ENCODE results near the gene WNK2.
"Not testable (repeated sequence)": the region's sequence is repeated elsewhere in the genome, so short reads cannot be mapped to it uniquely, and the experiment has no call there.

Gene WNK2

GRCh38 chr9:93332317-93332716 is 148.4 kb downstream of the WNK2 start:
- Histone ChIP-seq H4K91ac (ENCODE audit: low read depth, low read length, poor library complexity) (no peak overlapping the region), H2BK5ac (ENCODE audit: low read length) (no peak overlapping the region), H3K4me1 (ENCODE audit: control insufficient read depth in 2 of 2, insufficient read depth in 1 of 2, low read depth in 1 of 2, low read length in 2 of 2) (no peaks in the 10 kb centered on the region), H2BK120ac (ENCODE audit: low read depth, low read length) (no peak overlapping the region), H3K36me3 (replicated peaks in 1 of 2; ENCODE audit: control insufficient read depth in 2 of 2, insufficient read depth in 2 of 2, low read length in 2 of 2) (no peaks in the 10 kb centered on the region), H2BK15ac (ENCODE audit: low read length) (no peak overlapping the region), H2BK12ac (ENCODE audit: low read length) (no peak overlapping the region), H3K4me2 (ENCODE audit: insufficient read depth, low read length, poor library complexity, severe bottlenecking) (no peak overlapping the region), H3K27me3 (ENCODE audit: control insufficient read depth in 3 of 3, insufficient read depth in 3 of 3, low read depth in 1 of 3, low read length in 3 of 3) (no peaks in the 10 kb centered on the region), H3K9ac (ENCODE audit: low read depth, low read length, poor library complexity) (no peak overlapping the region), H2AFZ (ENCODE audit: low read length) (no peak overlapping the region), H3K4ac (ENCODE audit: low read length) (no peak overlapping the region), H2AK5ac (ENCODE audit: low read depth, low read length) (no peak overlapping the region), H3K9me3 (replicated peaks in 1 of 2; ENCODE audit: control insufficient read depth in 2 of 2, insufficient read depth in 1 of 2, low read depth in 1 of 2, low read length in 2 of 2) (peaks cover 0 to 5% of the 10 kb centered on the region in 2 donors), H3K23ac (ENCODE audit: low read depth, low read length, poor library complexity) (no peak overlapping the region), H3K79me1 (ENCODE audit: low read depth, low read length) (no peaks in the 10 kb centered on the region), H3K14ac (ENCODE audit: low read length) (no peak overlapping the region), H3K4me3 (ENCODE audit: low read length in 2 of 2) (no peak overlapping the region), H3K27ac (replicated peaks; ENCODE audit: low read length) (no peak overlapping the region), H3K18ac (ENCODE audit: low read length) (no peak overlapping the region), H4K8ac (ENCODE audit: low read depth, low read length) (no peak overlapping the region)
- DNase-seq (ENCODE audit: low spot score) = no peak
- WGBS, 2 donors (ENCODE audit: extremely low coverage in 2 of 2, insufficient read length in 2 of 2, insufficient replicate concordance in 1 of 2) = no CpG with 5 or more reads among the region's 4 CpGs

GRCh38 chr9:93336720-93337119 is 152.8 kb downstream of the WNK2 start:
- H2BK15ac ChIP-seq (ENCODE audit: low read length) = no peak overlapping the region
- no peak for DNase-seq (ENCODE audit: low spot score)
- H2BK5ac ChIP-seq (ENCODE audit: low read length) = no peak overlapping the region
- H3K36me3 ChIP-seq (replicated peaks in 1 of 2; ENCODE audit: control insufficient read depth in 2 of 2, insufficient read depth in 2 of 2, low read length in 2 of 2) = no peaks in the 10 kb centered on the region
- H3K4me3 ChIP-seq (ENCODE audit: low read length in 2 of 2) = peak overlapping the region in 1 of 2 donors; percentile 55
- H3K4ac ChIP-seq (ENCODE audit: low read length) = no peak overlapping the region
- no peaks in the 10 kb centered on the region for H3K4me1 ChIP-seq (ENCODE audit: control insufficient read depth in 2 of 2, insufficient read depth in 1 of 2, low read depth in 1 of 2, low read length in 2 of 2)
- no peak overlapping the region for H3K23ac ChIP-seq (ENCODE audit: low read depth, low read length, poor library complexity)
- H4K8ac ChIP-seq (ENCODE audit: low read depth, low read length) = no peak overlapping the region
- H3K27me3 ChIP-seq (ENCODE audit: control insufficient read depth in 3 of 3, insufficient read depth in 3 of 3, low read depth in 1 of 3, low read length in 3 of 3) = no peaks in the 10 kb centered on the region
- no peak overlapping the region for H3K9ac ChIP-seq (ENCODE audit: low read depth, low read length, poor library complexity)
- no peak overlapping the region for H4K91ac ChIP-seq (ENCODE audit: low read depth, low read length, poor library complexity)
- H2AK5ac ChIP-seq (ENCODE audit: low read depth, low read length) = no peak overlapping the region
- H3K27ac ChIP-seq (replicated peaks; ENCODE audit: low read length) = no peak overlapping the region
- H3K4me2 ChIP-seq (ENCODE audit: insufficient read depth, low read length, poor library complexity, severe bottlenecking) = no peak overlapping the region
- no peaks in the 10 kb centered on the region for H3K79me1 ChIP-seq (ENCODE audit: low read depth, low read length)
- H2BK120ac ChIP-seq (ENCODE audit: low read depth, low read length) = no peak overlapping the region
- no CpG with 5 or more reads among the region's 7 CpGs for WGBS, 2 donors (ENCODE audit: extremely low coverage in 2 of 2, insufficient read length in 2 of 2, insufficient replicate concordance in 1 of 2)
- no peak overlapping the region for H3K14ac ChIP-seq (ENCODE audit: low read length)
- no peak overlapping the region for H2BK12ac ChIP-seq (ENCODE audit: low read length)
- H3K9me3 ChIP-seq (replicated peaks in 1 of 2; ENCODE audit: control insufficient read depth in 2 of 2, insufficient read depth in 1 of 2, low read depth in 1 of 2, low read length in 2 of 2) = peaks cover 10 to 14% of the 10 kb centered on the region in 2 donors
- H3K18ac ChIP-seq (ENCODE audit: low read length) = no peak overlapping the region
- H2AFZ ChIP-seq (ENCODE audit: low read length) = no peak overlapping the region

DNA sequence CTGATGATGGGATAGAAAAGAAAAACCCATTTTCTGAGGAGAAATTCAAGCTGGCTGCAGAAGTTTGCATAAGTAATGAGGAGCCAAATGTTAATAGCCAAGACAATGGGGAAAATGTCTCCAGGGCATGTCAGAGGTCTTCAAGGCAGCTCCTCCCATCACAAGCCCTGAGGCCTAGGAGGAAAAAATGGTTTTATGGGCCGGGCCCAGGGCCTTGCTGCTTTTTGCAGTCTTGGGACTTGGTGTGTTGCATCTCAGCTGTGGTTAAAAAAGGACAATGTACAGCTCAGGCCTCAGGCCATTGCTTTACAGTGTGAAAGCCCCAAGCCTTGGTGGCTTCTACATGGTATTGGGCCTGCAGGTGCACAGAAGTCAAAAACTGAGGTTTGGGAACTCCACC is 154.3 kb downstream of the WNK2 start:
- WGBS, 2 donors (ENCODE audit: extremely low coverage in 2 of 2, insufficient read length in 2 of 2, insufficient replicate concordance in 1 of 2) = no CpG with 5 or more reads among the region's 1 CpG
- H3K14ac ChIP-seq (ENCODE audit: low read length) = not testable (repeated sequence)

DNA sequence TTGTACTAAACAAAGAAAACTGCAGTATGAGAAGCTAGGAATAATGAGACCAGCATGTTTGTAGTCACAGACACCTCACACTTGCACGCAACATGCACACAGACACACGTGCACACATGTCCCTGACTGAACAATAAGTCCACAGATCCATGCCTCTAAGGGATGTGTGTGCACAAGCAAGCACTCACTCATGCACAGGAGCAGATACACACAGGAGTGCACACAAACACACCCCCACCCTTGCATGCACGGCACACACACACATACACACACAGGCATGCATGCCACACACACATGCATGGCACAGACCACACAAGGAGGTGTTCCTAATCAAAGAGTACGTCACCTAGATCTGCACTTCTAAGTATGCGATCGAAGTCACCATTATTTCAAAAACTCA is 156.2 kb downstream of the WNK2 start:
- Histone ChIP-seq H3K4me3 (ENCODE audit: low read length in 2 of 2) (peak overlapping the region in 1 of 2 donors; percentile 64), H3K27ac (replicated peaks; ENCODE audit: low read length) (no peak overlapping the region)

More for the DNA sequence above, 154.3 kb downstream of the WNK2 start:
- not testable (repeated sequence) for H3K4me2 ChIP-seq (ENCODE audit: insufficient read depth, low read length, poor library complexity, severe bottlenecking); H3K36me3 ChIP-seq (replicated peaks in 1 of 2; ENCODE audit: control insufficient read depth in 2 of 2, insufficient read depth in 2 of 2, low read length in 2 of 2); H2BK120ac ChIP-seq (ENCODE audit: low read depth, low read length); H2AFZ ChIP-seq (ENCODE audit: low read length); H4K91ac ChIP-seq (ENCODE audit: low read depth, low read length, poor library complexity); H3K18ac ChIP-seq (ENCODE audit: low read length); H2BK15ac ChIP-seq (ENCODE audit: low read length); H2BK12ac ChIP-seq (ENCODE audit: low read length); H3K4ac ChIP-seq (ENCODE audit: low read length); H3K79me1 ChIP-seq (ENCODE audit: low read depth, low read length); H3K27me3 ChIP-seq (ENCODE audit: control insufficient read depth in 3 of 3, insufficient read depth in 3 of 3, low read depth in 1 of 3, low read length in 3 of 3); H3K4me3 ChIP-seq (ENCODE audit: low read length in 2 of 2); H2AK5ac ChIP-seq (ENCODE audit: low read depth, low read length); H4K8ac ChIP-seq (ENCODE audit: low read depth, low read length); H3K9ac ChIP-seq (ENCODE audit: low read depth, low read length, poor library complexity); H2BK5ac ChIP-seq (ENCODE audit: low read length); H3K23ac ChIP-seq (ENCODE audit: low read depth, low read length, poor library complexity); DNase-seq (ENCODE audit: low spot score); H3K4me1 ChIP-seq (ENCODE audit: control insufficient read depth in 2 of 2, insufficient read depth in 1 of 2, low read depth in 1 of 2, low read length in 2 of 2); H3K27ac ChIP-seq (replicated peaks; ENCODE audit: low read length)
- peaks cover 8 to 14% of the 10 kb centered on the region in 2 donors for H3K9me3 ChIP-seq (replicated peaks in 1 of 2; ENCODE audit: control insufficient read depth in 2 of 2, insufficient read depth in 1 of 2, low read depth in 1 of 2, low read length in 2 of 2)

More for the DNA sequence above, 156.2 kb downstream of the WNK2 start:
- H2AK5ac ChIP-seq (ENCODE audit: low read depth, low read length) = no peak overlapping the region
- no peaks in the 10 kb centered on the region for H3K4me1 ChIP-seq (ENCODE audit: control insufficient read depth in 2 of 2, insufficient read depth in 1 of 2, low read depth in 1 of 2, low read length in 2 of 2)
- H3K9me3 ChIP-seq (replicated peaks in 1 of 2; ENCODE audit: control insufficient read depth in 2 of 2, insufficient read depth in 1 of 2, low read depth in 1 of 2, low read length in 2 of 2) = peaks cover 8 to 14% of the 10 kb centered on the region in 2 donors
- H3K4ac ChIP-seq (ENCODE audit: low read length) = no peak overlapping the region
- no peak overlapping the region for H2BK15ac ChIP-seq (ENCODE audit: low read length)
- no peaks in the 10 kb centered on the region for H3K79me1 ChIP-seq (ENCODE audit: low read depth, low read length)
- H3K9ac ChIP-seq (ENCODE audit: low read depth, low read length, poor library complexity) = no peak overlapping the region
- H3K4me2 ChIP-seq (ENCODE audit: insufficient read depth, low read length, poor library complexity, severe bottlenecking) = no peak overlapping the region
- no CpG with 5 or more reads among the region's 6 CpGs for WGBS, 2 donors (ENCODE audit: extremely low coverage in 2 of 2, insufficient read length in 2 of 2, insufficient replicate concordance in 1 of 2)
- H4K8ac ChIP-seq (ENCODE audit: low read depth, low read length) = no peak overlapping the region
- no peak overlapping the region for H2BK5ac ChIP-seq (ENCODE audit: low read length)
- no peak overlapping the region for H3K23ac ChIP-seq (ENCODE audit: low read depth, low read length, poor library complexity)
- H3K36me3 ChIP-seq (replicated peaks in 1 of 2; ENCODE audit: control insufficient read depth in 2 of 2, insufficient read depth in 2 of 2, low read length in 2 of 2) = no peaks in the 10 kb centered on the region
- no peak overlapping the region for H3K18ac ChIP-seq (ENCODE audit: low read length)
- H3K27me3 ChIP-seq (ENCODE audit: control insufficient read depth in 3 of 3, insufficient read depth in 3 of 3, low read depth in 1 of 3, low read length in 3 of 3) = peaks cover 0 to 11% (median 0%) of the 10 kb centered on the region in 3 experiments
- no peak overlapping the region for H2BK120ac ChIP-seq (ENCODE audit: low read depth, low read length)
- no peak overlapping the region for H2AFZ ChIP-seq (ENCODE audit: low read length)
- H3K14ac ChIP-seq (ENCODE audit: low read length) = peak overlapping the region; percentile 17
- H2BK12ac ChIP-seq (ENCODE audit: low read length) = no peak overlapping the region
- DNase-seq (ENCODE audit: low spot score) = no peak
- no peak overlapping the region for H4K91ac ChIP-seq (ENCODE audit: low read depth, low read length, poor library complexity)

All from neuronal stem cell (in vitro differentiated cells).